T-helper 2 cell (primary cell): ENCODE results near the gene UBTD1.
"Not testable (repeated sequence)": the region's sequence is repeated elsewhere in the genome, so short reads cannot be mapped to it uniquely, and the experiment has no call there.

Experiments
- DNase-seq, 5 experiments: peaks; one replicate each; pipeline versions ENCODE4 v3.0.0 to v3.0.0-alpha.2; 2012 to 2022

The UBTD1 gene

DNA sequence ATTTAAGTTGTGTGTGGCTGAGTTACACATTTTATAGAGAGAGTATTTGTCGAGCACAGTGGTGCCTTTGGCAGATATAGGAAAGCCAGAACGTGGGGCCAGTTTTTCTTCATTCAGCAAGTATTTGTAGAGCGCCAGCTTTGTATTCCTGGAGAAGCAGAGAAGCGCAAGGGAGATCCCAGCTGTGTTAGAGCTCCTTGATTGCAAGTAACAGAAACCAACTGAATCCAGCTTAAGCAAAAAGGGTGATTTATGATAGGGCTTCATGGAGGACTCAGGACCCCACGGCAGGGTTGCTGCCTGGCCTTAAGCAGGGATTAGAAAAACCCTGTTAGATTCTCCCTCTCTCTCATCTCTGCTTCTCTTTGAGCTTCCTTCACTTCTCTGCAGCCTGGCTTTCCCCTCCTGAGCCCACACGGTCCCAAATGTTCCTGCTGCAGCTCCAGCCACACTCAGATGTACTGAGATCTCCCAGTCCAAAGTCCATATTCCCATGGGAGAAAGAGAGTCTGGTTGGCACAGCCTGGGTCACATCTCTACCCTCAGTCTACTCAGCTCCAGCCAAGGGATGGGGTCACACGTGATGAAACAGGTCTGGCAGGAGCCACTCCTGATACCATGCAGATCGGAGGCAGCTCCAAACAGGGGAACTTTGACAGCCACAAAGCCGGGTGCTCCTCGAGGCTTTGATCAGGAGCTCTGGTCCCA, 16.7 kb downstream of the UBTD1 start:
- DNase-seq: no peak

DNA sequence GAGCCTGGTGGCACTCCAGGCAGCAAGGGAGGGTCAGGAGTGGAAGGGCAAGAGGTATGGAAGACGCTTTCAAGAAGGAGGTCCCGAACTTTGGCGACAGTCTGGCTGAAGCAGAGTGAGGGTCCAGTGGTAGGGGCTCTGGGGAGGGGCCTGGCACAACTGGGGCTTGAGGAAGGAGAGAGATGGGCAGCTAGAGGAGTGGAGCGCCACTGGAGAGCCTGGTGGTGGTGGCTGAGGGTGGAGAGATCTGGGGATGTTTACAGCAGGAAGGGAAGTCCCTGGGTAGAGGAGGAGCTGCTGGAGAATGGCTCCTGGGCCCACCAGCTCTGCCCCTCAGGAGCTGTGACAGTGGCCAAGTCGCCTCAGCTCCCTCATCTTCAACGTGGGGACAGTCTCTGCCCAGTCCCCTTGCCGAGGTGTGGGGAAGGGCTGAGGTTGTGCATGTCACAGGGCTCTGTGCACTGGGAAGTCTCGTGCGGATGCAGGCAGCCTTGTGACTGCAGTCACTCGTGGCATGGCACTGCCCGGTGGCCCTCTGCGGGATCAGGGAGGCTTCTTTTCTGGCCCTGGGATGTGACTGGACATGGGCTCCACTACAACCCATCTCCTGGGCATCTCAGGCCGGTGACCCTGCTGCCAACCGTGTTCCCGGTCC, 18.5 kb downstream of the UBTD1 start:
- no peak for DNase-seq

DNA sequence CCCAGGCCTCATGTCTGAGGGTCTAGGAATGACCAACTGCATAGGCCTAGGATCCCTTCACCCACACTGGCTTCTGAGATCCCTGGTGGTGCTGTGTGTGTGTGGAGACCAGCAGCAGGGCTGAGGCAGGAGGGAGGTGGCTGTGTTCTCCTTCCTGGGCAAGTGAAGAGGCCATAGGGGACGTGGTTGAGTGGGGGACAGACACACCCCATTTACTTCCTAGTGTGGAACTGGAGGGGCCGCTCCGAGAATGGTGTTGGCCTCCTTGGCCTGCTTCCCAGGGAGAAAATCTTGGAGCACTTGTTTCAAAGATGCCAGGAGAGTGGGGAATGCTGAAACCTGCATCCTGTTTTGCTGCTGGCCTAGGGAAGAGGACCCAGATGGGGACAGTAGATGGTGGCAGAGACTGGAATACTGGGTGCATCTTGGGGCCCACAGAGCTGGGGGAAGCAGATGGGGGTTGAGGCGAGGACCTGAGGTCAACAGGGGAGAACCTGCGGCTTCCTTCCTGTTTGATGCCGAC, 19.1 kb downstream of the UBTD1 start:
- DNase-seq: no peak

DNA sequence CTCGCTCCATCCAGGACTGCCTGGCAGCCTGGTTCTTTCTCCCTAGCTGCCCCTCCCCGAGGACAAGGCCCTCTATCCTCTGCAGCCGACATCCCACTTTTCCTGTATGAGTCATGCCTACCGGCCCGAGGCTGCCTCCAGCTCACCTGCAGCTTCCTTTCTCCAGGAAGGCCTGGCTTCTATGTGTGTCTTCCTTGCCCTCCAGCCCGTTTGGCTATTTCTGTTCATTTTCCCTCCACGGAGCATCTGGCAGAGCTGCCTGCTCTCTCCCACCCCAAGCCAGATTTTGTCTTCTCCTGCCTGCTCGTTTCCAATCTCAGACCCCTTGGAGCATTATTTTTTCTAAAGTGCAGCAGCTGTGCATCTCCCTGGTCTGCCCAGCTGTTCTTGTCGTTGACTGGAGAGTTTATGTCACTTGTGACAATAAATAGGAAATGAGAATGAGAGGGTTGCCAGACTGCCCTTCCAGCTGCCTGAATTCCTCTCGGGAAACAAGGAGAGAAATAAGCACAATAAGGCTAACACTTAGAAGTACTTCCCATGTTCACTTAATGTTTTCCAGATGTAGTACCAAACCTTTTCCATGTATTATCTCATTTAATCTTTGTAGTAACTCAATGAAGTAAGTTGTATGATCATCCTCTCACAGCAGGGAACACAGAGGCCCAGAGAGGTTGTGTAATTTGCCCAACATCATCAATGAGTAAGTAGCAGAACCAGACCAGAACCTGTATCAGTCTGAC, 19.7 kb downstream of the UBTD1 start:
- DNase-seq: no peak

DNA sequence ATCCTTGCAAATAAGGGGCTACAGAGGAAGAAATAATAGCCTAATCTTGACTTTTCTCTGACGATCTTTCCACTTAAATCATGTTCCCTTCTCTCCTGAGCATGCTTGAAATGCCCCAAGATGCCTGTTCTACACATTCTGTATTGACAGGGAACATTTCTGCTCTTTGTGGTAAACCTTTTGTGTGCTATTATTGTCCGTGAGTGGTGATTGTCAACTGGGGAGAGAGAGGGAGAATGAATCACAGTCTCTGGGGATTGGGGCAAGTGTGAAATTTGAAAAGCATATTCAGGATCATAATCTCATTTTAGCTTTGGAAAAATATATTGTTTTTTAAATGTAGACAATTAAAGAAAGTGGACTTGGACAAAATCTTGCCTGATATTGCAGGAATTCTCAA, 20.6 kb downstream of the UBTD1 start:
- DNase-seq: no peak

DNA sequence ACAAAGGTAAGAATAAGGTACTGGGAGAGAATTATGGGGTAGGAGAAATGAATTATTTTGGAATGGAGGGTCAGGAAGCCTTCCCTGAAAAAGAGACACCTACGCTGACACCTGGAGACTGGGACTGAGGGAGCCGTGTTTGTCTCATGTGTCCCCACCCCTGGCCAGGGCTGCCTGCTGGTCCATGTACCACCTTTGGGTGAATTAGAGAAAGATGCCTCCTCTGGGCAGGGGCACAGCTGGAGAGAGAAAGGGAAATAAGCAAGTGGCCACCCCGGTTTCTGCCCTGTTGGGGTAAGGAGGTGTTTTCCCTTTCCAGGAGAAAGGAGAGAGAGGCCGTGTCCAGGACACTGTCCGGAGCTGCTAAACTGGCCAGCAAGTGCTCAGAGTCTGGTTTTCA, 21.8 kb downstream of the UBTD1 start:
- DNase-seq: no peak

DNA sequence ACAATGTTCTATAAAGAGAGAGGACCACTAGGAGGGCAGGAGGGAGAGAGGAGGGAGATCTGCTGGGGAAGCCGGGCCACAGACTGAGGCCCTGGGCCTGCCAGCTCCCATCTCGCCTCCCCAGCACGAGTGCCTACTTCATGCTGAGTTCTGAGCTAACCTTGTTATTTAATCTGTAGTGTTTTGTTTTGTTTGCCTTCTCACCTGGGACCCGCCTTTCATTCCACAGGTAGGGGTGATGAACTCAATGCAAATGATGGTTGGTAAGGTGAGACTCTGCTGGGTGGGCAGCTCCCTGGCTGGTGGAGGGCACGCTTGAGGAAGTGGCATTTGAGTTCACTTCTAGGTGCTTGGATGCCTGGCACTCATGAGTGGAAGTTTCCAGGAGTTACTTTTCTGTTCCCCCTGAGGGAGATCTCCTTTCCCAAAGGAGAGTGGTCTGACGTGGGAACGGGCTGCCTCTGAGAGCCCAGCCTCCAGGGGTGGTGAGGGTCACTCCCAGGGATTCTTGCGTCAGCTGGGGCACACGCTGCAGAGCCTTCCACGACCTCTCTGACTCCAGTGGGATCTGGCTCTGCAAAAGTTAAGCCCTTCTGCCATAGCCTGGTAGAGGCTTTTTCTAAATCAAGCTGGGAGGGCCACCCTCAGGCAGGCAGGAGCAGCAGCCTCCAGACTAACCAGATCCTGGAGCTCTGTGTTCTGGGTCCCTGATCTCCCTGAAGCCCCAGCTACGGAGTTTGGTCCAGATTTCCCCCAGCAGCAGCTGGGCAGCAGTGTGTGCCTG, 22.4 kb downstream of the UBTD1 start:
- no peak for DNase-seq

DNA sequence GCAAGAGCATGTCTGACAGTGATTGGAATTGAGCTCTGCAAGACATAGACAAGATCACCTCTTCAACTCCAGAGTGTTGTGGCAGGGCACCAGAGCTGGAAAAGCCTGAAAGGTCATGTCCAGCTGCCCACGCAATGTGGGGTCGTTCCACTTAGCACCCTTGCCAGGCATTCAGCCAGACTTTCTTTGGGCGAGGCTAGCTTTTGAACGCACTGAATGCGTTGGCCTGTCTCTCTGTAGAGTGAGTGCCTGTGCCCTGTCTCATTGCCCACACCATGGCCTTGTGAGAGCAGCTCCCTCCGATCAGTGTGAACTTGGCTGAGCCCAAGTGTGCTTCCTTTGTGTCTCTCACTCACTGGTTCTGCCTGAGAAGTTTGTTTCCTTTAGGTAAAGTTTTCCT, 23.3 kb downstream of the UBTD1 start:
- no peak for DNase-seq

DNA sequence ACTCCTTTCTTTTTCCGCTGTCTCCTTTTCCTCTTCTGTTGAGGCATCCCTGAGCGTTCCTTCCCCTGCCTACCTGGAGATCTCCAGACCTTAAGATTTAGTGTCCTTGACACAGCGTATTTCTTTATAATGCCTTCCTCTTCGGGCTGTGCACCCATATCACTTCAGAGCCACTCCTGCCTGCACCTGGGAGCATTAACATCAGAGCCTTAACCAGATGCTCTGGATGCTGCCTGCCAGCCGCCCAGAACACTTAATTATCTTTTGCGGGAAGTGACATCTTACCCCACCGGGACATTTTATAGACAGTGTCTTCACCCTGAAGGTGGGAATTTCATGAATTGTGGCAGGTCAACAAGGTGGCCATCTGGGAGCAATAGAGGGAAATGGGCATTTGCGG, 24.2 kb downstream of the UBTD1 start:
- no peak for DNase-seq

DNA sequence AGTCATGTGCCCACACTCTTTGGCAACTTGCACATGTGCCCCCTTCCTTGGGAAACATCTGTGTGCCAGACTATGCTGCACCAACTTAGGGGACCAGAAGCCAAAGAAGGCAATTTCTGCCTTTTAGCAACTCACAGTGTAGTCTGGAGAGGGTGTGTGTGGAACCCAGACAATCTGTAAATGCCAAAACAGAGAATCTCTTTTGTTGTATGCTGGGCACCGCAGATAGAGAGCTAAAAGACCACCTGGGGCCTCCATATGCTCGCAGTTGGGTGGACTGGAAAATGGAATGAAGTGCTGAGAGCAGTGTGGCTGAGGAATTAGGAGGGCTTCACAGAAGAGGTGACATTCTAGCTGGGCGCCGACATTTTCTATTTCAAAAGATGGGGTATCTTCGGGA, 26.4 kb downstream of the UBTD1 start:
- no peak for DNase-seq

DNA sequence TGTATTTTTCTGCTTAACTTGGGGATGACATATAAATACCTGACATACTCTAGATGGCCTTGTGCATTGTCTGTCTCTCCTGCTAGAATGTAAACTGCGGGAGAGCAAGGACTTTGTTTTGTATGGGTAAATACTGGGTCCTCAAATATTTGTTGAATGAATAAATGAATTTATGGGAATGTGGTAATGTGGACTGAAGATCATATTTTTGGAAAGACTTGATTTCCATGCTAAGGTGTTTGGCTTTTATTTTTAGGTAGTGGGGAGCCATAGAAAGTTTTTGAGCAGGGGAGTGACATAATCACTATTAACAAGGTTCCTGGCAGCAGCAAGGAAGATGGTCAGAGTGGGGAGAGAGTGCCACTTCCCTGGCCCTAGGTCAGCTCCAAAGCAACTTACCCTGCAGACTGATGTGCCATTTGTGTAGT, 27.0 kb downstream of the UBTD1 start:
- no peak for DNase-seq

DNA sequence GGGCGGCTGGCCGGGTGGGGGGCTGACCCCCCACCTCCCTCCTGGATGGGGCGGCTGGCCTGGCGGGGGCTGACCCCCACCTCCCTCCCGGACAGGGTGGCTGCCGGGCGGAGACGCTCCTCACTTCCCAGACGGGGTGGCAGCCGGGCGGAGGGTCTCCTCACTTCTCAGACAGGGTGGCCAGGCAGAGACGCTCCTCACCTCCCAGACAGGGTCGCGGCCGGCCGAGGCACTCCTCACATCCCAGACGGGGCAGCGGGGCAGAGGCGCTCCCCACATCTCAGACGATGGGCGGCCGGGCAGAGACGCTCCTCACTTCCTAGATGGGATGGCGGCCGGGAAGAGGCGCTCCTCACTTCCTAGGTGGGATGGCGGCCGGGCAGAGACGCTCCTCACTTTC, 30.2 kb downstream of the UBTD1 start:
- not testable (repeated sequence) for DNase-seq

DNA sequence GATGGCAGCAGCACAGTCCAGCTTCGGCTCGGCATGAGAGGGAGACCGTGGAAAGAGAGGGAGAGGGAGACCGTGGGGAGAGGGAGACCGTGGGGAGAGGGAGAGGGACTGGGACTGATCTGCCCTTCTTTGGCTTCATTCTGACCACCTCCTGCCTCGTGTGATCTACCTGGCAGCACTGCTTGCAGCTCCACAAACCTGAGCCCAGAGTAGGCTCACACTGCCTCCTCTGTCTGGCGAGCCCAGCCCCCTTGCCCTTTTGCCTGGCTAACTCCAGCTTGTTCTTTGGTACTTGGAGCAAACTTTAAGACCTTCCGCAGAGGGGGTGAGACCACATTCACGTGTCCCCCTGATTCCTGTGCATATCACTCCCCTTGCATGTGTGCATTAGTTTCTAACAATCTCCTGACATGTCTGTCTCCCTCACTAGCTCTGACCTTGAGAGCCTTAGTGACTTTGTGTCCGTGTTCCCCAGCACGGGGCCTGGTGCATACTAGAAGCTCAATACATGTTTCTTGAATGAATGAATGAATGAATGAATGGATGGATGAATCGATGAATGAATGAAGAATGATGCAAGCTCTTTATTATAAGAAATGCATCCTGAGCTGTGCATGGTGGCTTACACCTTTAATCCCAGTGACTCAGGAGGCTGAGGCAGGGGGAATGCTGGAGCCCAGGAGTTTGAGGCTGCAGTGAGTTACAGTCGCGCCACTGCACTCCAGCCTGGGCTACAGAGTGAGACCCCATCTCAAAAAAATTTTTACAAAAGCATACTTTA, 31.2 kb downstream of the UBTD1 start:
- DNase-seq: no peak

DNA sequence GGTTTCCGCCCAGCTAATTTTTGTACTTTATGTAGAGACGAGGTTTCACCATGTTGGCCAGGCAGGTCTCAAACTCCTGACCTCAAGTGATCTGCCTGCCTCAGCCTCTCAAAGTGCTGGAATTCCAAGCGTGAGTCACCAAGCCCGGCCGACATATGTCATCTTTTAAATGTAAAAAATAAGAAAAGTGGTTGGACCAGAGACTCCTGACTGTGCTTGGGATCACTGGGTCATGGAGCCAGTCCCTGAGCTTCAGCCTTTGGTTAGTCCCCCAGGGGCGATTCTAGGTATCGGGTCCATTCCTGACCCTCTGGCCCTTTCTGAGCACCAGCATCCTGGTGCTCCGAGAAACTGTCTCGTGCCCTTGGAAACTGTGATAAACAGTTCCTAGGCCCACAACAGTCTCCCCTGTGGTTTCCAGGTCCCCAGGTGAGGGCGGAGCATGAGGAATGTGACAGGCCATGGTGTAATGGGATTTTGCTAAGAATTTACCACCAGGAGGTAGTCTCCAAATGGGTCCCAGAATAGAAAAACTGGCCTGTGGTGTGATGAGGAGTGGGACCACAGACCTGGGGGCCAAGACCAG, 32.8 kb downstream of the UBTD1 start:
- DNase-seq: no peak

DNA sequence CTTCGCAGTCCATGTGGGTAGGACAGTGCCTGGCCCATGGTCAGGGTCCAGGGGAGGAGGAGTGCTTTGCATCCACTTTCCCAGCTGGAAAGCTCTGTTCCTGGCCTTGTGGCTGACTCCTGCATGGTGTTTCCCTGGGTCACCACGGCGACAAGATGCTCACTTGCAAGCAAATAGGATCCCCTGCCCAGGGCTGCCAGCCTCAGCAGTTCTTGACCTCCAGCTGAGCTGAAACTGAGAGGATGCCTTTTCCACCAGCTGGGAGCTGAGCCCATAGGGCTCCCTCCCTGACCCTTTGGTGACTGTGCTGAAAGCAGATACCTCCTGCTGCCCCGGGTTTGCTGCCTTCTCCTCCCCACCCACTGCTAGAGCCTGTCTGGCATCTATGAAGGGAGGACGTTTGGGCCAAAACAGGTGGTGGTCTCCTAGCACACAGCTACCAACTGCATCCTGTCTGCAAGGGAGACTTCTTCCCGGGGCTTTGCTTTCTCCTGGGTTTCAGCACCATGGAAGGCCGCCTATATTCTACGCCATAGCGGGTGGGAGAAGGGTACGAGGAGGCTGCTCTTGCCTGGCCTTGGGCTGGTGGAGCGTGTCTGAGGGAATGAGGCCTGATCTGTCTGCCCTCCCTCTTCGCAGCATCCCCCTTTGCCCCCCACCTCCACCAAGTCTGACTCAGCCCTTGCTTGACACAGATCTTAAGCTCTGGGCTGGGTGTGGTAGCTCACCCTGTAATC, 34.4 kb downstream of the UBTD1 start:
- DNase-seq: no peak

DNA sequence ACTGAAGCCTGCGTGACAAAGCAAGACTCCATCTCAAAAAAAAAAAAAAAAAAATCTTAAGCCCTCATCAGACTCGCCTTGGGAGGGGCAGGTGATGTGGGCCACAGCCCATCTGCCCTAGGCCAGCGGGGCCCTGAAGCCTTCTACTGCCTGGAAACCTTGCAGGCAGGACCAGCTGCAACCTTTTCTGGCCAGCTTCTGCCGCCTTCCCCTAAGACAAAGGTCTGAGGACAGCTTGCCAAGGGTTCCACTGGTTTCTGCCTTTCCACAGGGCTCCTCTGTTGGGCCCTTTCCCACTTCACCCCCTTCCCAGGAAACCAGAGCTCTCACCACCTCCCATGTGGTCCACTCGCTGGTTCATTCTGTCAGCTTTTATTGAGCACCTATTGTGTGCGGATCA, 35.2 kb downstream of the UBTD1 start:
- no peak for DNase-seq

DNA sequence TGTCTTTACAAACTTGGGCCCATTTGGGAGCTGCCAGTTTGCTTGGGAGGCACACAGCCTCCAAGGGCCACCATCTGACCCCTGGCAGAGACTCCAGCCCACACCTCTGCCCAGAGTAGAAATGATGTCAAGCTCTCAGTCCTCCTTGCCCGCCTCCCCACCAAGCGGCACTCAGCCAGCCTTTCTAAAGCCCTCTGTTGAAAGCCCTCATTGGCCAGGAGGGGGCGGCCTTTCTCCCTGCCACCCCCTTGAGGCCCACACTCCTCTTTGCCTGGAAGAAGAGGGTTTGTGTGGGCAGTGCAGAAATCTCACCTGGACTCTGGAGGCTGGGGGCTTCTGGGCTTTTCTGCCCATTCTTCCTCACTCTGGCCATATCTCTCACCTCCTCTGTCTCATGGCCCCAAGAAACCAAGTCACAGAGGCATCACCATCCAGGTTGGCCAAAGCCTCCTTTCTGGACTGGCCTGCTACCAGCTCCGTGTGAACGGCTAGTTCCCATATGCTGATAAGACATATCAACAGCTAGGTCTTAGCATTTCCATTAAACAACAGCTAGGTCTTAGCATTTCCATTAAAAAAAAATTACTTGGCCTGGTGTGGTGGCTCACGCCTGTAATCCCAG, 36.1 kb downstream of the UBTD1 start:
- DNase-seq: peak in 2 of 5 experiments; percentile 9 to 38

DNA sequence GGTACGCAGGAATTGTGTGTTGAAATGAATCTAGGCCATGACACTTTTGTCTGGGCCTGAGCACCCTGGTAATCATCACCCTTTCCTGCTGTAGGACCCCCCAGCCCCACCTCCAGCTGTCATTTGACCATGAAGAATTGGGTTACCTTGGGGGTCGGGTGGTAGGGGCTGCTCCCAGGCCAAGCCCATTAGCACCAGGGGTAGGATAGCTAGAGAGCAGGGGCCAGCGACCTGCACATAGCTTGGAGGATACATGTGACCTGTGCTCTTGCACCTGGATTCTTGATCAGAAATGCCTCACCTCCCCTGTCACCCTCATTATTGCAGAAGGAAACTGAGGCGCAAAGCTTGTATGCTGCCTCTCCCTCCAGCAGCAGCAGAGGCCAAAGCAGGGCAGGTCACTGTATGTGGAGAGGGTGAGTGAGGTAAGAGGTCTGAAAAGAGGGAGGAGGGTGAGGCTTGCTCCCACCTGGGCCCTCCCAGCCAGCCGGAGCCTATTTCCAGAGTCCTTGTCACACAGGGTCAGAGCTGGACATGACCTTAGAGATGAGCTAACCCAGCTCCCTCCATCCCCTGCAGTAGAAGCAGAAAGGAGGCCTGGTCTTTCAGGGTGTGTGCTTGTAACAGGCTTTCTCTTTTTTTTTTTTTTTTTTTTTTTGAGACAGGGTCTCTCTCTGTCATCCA, 38.6 kb downstream of the UBTD1 start:
- no peak for DNase-seq

DNA sequence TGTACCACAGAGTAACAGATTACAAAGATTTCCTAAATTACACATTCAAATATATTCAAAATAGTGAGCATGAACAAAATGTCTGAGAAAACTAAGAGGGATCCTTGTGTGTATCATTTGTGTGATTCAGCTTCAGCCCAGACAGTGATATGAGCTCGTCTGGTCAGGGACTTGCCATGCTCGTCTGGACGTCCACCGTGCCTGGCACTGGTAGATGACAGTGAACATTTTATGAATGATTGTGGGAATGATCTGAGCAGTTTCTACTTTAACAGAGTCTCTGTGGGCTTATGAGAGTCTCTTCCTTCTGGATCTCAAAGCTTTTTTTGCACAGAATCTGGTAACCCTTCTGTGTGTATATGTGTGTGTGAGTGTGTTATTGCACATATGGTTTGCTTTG, 39.7 kb downstream of the UBTD1 start:
- no peak for DNase-seq

DNA sequence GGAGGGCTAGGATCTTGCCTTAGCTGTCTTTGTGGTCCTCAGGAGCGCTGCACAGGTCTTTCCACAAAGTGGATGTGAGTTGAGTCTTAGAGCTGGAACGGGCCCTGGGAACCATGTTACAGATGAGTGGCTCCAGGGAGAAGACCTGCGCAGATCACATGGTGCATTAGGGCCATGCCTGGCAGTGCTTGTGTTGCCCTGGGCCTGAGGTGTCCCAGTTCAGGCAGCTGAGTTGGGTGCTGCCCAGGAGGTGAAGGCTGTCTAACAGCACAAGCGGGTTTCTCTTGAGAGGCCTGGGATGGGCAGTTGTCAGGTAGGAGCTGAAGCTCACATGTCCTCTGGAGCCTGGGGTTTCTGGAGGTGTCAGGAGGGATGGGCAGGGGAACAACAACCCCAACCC, 40.1 kb downstream of the UBTD1 start:
- no peak for DNase-seq
